SK-N-SH (cell line): Measurements from ENCODE around the gene SCRN1. TPM values are rescaled to one million over a fixed set of nuclear protein-coding genes. Genes with fewer than 3 reads are reported as not detected.

Experiments used
- CTCF ChIA-PET: fragments of 300-600, 350-600 bp; formaldehyde crosslinking; extraction: SDS; loops from one replicate; lab custom pipeline; 2021; lab: Yijun Ruan, JAX
- POLR2A ChIA-PET: fragments of 350-600 bp; sonication (Branson Sonifier 250); formaldehyde crosslinking; extraction: SDS; loops from one replicate; lab custom pipeline; 2020; ENCODE audit warnings: antibody characterized with exemption, inconsistent platforms; lab: Yijun Ruan, JAX
- DNase-seq: peaks from one replicate; pipeline ENCODE4 v3.0.0; 2012
- H2AFZ ChIP-seq: fragments of 200-600 bp; sonication (generic); 2 replicates; pipeline ENCODE4 v1.8.1; 2016; ENCODE audit warnings: antibody characterized with exemption, mild to moderate bottlenecking, low read depth
- H3F3A ChIP-seq: fragments of 200-600 bp; sonication (generic); replicated peaks from 2 replicates; pipeline ENCODE3; 2016; ENCODE audit warnings: antibody characterized with exemption, mild to moderate bottlenecking; ENCODE audit not compliant: insufficient read depth
- H3K27ac ChIP-seq, 2 experiments: fragments of 200-500 bp in 1 of 2; fragments of 200-600 bp in 1 of 2; sonication (Bioruptor generic) in 1 of 2; sonication (generic), shearing (Covaris generic) in 1 of 2; 2 replicates each; pipeline versions ENCODE4 v1.5.1 to v1.6.1; 2014 to 2016; ENCODE audit warnings: low read depth in 2 of 2, inconsistent platforms in 1 of 2, low read length in 1 of 2, mild to moderate bottlenecking in 1 of 2, mixed read lengths in 1 of 2
- H3K27me3 ChIP-seq: fragments of 200-600 bp; sonication (generic), shearing (Covaris generic); 2 replicates; pipeline ENCODE4 v1.6.1; 2016; ENCODE audit warnings: mixed run types; ENCODE audit not compliant: insufficient read depth
- H3K36me3 ChIP-seq, 2 experiments: fragments of 200-500 bp in 1 of 2; fragments of 200-600 bp in 1 of 2; sonication (Bioruptor generic) in 1 of 2; sonication (generic) in 1 of 2; replicated peaks in 1 of 2; 2 replicates each; pipeline versions ENCODE3 to v1.5.1; 2014 to 2016; ENCODE audit warnings: low read length in 1 of 2, mild to moderate bottlenecking in 1 of 2; ENCODE audit not compliant: insufficient read depth in 2 of 2, control insufficient read depth in 1 of 2
- H3K4me1 ChIP-seq, 2 experiments: fragments of 200-500 bp in 1 of 2; fragments of 200-600 bp in 1 of 2; sonication (Bioruptor generic) in 1 of 2; sonication (generic), shearing (Covaris generic) in 1 of 2; 2 replicates each; pipeline versions ENCODE4 v1.5.1 to v1.6.1; 2014 to 2016; ENCODE audit warnings: low read depth in 1 of 2, low read length in 1 of 2, mixed run types in 1 of 2; ENCODE audit not compliant: insufficient read depth in 2 of 2, control insufficient read depth in 1 of 2
- H3K4me2 ChIP-seq: fragments of 200-600 bp; sonication (generic), shearing (Covaris generic); 2 replicates; pipeline ENCODE4 v1.6.1; 2017; ENCODE audit warnings: mixed run types
- H3K4me3 ChIP-seq, 2 experiments: fragments of 200-500 bp in 1 of 2; fragments of 200-600 bp in 1 of 2; sonication (Bioruptor generic) in 1 of 2; sonication (generic), shearing (Covaris generic) in 1 of 2; 2 replicates each; pipeline versions ENCODE4 v1.5.1 to v1.8.1; 2014 to 2016; ENCODE audit warnings: low read depth in 2 of 2, inconsistent platforms in 1 of 2, low read length in 1 of 2, mild to moderate bottlenecking in 1 of 2, mixed read lengths in 1 of 2, moderate library complexity in 1 of 2
- H3K79me2 ChIP-seq: fragments of 200-600 bp; sonication (generic); 2 replicates; pipeline ENCODE4 v1.8.1; 2017; ENCODE audit warnings: mild to moderate bottlenecking; ENCODE audit not compliant: insufficient read depth
- H3K9ac ChIP-seq: fragments of 200-600 bp; sonication (generic); 2 replicates; pipeline ENCODE4 v1.6.1; 2017; ENCODE audit warnings: mixed run types
- H3K9me2 ChIP-seq: fragments of 200-600 bp; sonication (generic); 2 replicates; pipeline ENCODE4 v1.6.1; 2017; ENCODE audit warnings: mixed run types
- H3K9me3 ChIP-seq: fragments of 200-600 bp; sonication (generic); 2 replicates; pipeline ENCODE4 v1.6.1; 2017; ENCODE audit warnings: mixed run types, mild to moderate bottlenecking, moderate library complexity
- H4K20me1 ChIP-seq: fragments of 200-600 bp; sonication (generic); 2 replicates; pipeline ENCODE4 v1.6.1; 2017; ENCODE audit warnings: mild to moderate bottlenecking, mixed run types; ENCODE audit not compliant: insufficient read depth
- CHD2 ChIP-seq: fragments of 150-350 bp; IDR thresholded peaks from 2 replicates; pipeline ENCODE4 v1.6.1; 2018; ENCODE audit warnings: low read length; ENCODE audit not compliant: partially characterized antibody
- ELF1 ChIP-seq: IDR thresholded peaks from 2 replicates; pipeline ENCODE4 v1.4.0; 2012
- EP300 ChIP-seq, 2 experiments: IDR thresholded peaks; 2 replicates each; pipeline versions ENCODE4 v1.4.0 to v1.6.1; 2012; ENCODE audit warnings: borderline replicate concordance in 1 of 2, low read depth in 1 of 2, low read length in 1 of 2
- FOSL2 ChIP-seq: IDR thresholded peaks from 2 replicates; pipeline ENCODE4 v1.4.0; 2012; ENCODE audit warnings: low read depth, mild to moderate bottlenecking, moderate library complexity, borderline replicate concordance
- FOXJ3 ChIP-seq: sonication (generic); formaldehyde crosslinking; IDR thresholded peaks from 2 replicates; pipeline ENCODE4 v1.5.1; 2020; ENCODE audit warnings: mild to moderate bottlenecking, missing genetic modification reagents
- GABPA ChIP-seq: IDR thresholded peaks from 2 replicates; pipeline ENCODE4 v1.4.0; 2012; ENCODE audit warnings: low read depth, mild to moderate bottlenecking
- GATA2 ChIP-seq: sonication (generic); formaldehyde crosslinking; IDR thresholded peaks from 2 replicates; pipeline ENCODE4 v1.5.0; 2020; ENCODE audit warnings: mild to moderate bottlenecking, missing genetic modification reagents
- PBX3 ChIP-seq: IDR thresholded peaks from 2 replicates; pipeline ENCODE4; 2012
- RFX5 ChIP-seq: IDR thresholded peaks from 2 replicates; pipeline ENCODE4 v1.6.1; 2012; ENCODE audit warnings: mild to moderate bottlenecking, improper control_type of control experiment, low read length
- SMC3 ChIP-seq: IDR thresholded peaks from 2 replicates; pipeline ENCODE4 v1.6.1; 2012; ENCODE audit warnings: low read depth, low read length, improper control_type of control experiment
- TAF1 ChIP-seq: IDR thresholded peaks from 2 replicates; pipeline ENCODE4 v1.6.1; 2012; ENCODE audit warnings: low read depth, mild to moderate bottlenecking, low read length, moderate library complexity, borderline replicate concordance
- TCF12 ChIP-seq: IDR thresholded peaks from 2 replicates; pipeline ENCODE4 v1.4.0; 2012
- TEAD4 ChIP-seq: IDR thresholded peaks from 2 replicates; pipeline ENCODE4 v1.4.0; 2012; ENCODE audit warnings: mild to moderate bottlenecking, borderline replicate concordance; ENCODE audit not compliant: insufficient read depth
- USF2 ChIP-seq: fragments of 150-350 bp; IDR thresholded peaks from 2 replicates; pipeline ENCODE4 v1.6.1; 2017; ENCODE audit warnings: antibody characterized with exemption, low read length, low read depth, borderline replicate concordance
- WGBS: methylation state at CpG from one replicate; pipeline ENCODE4 v1.1.6; 2017; ENCODE audit warnings: low lambda C conversion rate; 5-methylcytosine and 5-hydroxymethylcytosine counted together
- polyA plus RNA-seq, 3 experiments: library from polyadenylated mRNA; depleted of rRNA; stranded (reverse); fragments of >200 nt; gene quantifications; 2 replicates each; pipeline ENCODE4 v1.2.3, GENCODE V29; 2012
- TF ChIP-seq, protein P1 (sequence below): IDR thresholded peaks from 2 replicates; pipeline ENCODE4 v1.6.1; 2012; ENCODE audit warnings: mild to moderate bottlenecking, low read depth, low read length, moderate library complexity

Gene SCRN1
- polyA plus RNA-seq, 1 of the 3 experiments (the other 2 are of a cell fraction) = 64.3 TPM

DNA sequence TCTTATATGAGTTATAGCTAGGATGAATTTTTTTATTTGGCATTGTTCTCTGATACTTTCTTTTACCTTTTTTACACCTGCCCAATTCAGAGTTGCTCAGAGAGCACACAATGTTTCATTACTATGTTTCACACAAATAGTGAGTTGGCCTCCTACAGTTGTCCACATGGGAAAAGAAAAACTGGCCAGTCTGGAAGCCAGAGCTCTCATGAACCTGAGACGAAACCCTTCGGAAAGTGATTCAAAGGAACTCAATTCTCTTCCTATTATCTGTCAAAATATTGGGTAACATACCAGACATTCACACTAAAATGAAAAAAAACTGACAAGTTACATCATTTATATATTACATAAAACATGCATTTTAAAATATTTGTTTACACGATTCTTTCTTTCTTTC lies 15.3 kb downstream of the SCRN1 start:
- no peaks in the 10 kb centered on the region for H3K9me2 ChIP-seq
- H3K4me2 ChIP-seq = no peak overlapping the region
- no peak overlapping the region for H3K27ac ChIP-seq
- peaks cover 5 to 23% of the 10 kb centered on the region in 2 experiments for H3K36me3 ChIP-seq
- WGBS = 96% methylated on average over 3 of the region's 3 CpGs
- no peaks in the 10 kb centered on the region for H3K27me3 ChIP-seq
- peaks cover 0 to 16% of the 10 kb centered on the region in 2 experiments; a peak in 2 of 4 replicates for H3K4me1 ChIP-seq
- ChIA-PET CTCF (interaction anchor here (0.6 kb wide), 1 partner anchor 564 kb away, joined by 3 read pairs; no protein-coding TSS in a partner anchor), POLR2A (no interaction called here)
- peaks cover 100% of the 10 kb centered on the region for H3K79me2 ChIP-seq
- DNase-seq = no peak
- peaks cover 40% of the 10 kb centered on the region for H4K20me1 ChIP-seq
- H3K9me3 ChIP-seq = no peaks in the 10 kb centered on the region
- H3F3A ChIP-seq = peaks cover 9% of the 10 kb centered on the region
- no peak overlapping the region for H3K4me3 ChIP-seq
- TF ChIP-seq, protein P1, sequence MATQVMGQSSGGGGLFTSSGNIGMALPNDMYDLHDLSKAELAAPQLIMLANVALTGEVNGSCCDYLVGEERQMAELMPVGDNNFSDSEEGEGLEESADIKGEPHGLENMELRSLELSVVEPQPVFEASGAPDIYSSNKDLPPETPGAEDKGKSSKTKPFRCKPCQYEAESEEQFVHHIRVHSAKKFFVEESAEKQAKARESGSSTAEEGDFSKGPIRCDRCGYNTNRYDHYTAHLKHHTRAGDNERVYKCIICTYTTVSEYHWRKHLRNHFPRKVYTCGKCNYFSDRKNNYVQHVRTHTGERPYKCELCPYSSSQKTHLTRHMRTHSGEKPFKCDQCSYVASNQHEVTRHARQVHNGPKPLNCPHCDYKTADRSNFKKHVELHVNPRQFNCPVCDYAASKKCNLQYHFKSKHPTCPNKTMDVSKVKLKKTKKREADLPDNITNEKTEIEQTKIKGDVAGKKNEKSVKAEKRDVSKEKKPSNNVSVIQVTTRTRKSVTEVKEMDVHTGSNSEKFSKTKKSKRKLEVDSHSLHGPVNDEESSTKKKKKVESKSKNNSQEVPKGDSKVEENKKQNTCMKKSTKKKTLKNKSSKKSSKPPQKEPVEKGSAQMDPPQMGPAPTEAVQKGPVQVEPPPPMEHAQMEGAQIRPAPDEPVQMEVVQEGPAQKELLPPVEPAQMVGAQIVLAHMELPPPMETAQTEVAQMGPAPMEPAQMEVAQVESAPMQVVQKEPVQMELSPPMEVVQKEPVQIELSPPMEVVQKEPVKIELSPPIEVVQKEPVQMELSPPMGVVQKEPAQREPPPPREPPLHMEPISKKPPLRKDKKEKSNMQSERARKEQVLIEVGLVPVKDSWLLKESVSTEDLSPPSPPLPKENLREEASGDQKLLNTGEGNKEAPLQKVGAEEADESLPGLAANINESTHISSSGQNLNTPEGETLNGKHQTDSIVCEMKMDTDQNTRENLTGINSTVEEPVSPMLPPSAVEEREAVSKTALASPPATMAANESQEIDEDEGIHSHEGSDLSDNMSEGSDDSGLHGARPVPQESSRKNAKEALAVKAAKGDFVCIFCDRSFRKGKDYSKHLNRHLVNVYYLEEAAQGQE = no peak
- no peak for TF ChIP-seq PBX3
- TF ChIP-seq CHD2 = no peak
- TF ChIP-seq ELF1 = no peak
- TF ChIP-seq SMC3 = no peak
- TF ChIP-seq TAF1 = no peak
- no peak for TF ChIP-seq TCF12
- no peak for TF ChIP-seq USF2
- TF ChIP-seq FOXJ3 (CRISPR knock-in tag) = no peak
- no peak for TF ChIP-seq GATA2 (CRISPR knock-in tag)
- TF ChIP-seq TEAD4 = no peak
- TF ChIP-seq RFX5 = no peak
- TF ChIP-seq EP300 (IDR thresholded peaks at IDR 0.05; ENCODE audit: borderline replicate concordance in 1 of 2, low read depth in 1 of 2, low read length in 1 of 2) = no peak
- no peak for TF ChIP-seq FOSL2
- TF ChIP-seq GABPA = no peak
- H2AFZ ChIP-seq = no peak overlapping the region
- H3K9ac ChIP-seq = no peak overlapping the region
